ENCODE results near the gene IQSEC1.

GRCh38 chr3:12911881-12912415 is 161.3 kb downstream of the IQSEC1 start:
- TF ChIP-seq POLR2AphosphoS5 (IDR thresholded peaks at IDR 0.05; ENCODE audit: low read depth, low read length): no peak
- no peak for TF ChIP-seq POLR2A (IDR thresholded peaks at IDR 0.05; ENCODE audit: low read depth, low read length)
- TF ChIP-seq SPI1 (IDR thresholded peaks at IDR 0.05; ENCODE audit: low read depth, low read length): no peak
- TF ChIP-seq TAF1 (IDR thresholded peaks at IDR 0.05; ENCODE audit: low read depth, low read length): no peak
- no peak for TF ChIP-seq PAX5 (IDR thresholded peaks at IDR 0.05; ENCODE audit: insufficient read depth, low read length, severe bottlenecking)
